Globus pallidus (tissue), 1 donor: Measurements from ENCODE around the gene PLXNB3.
A peak's percentile ranks its signal among the peaks of the same experiment; 100 is the strongest.
"Not testable (repeated sequence)": the region's sequence is repeated elsewhere in the genome, so short reads cannot be mapped to it uniquely, and the experiment has no call there.

ENCODE experiments used
- DNase-seq: peaks from one replicate; pipeline ENCODE4 v3.0.0-alpha.2; 2015; ENCODE audit warnings: low spot score

The PLXNB3 gene

DNA sequence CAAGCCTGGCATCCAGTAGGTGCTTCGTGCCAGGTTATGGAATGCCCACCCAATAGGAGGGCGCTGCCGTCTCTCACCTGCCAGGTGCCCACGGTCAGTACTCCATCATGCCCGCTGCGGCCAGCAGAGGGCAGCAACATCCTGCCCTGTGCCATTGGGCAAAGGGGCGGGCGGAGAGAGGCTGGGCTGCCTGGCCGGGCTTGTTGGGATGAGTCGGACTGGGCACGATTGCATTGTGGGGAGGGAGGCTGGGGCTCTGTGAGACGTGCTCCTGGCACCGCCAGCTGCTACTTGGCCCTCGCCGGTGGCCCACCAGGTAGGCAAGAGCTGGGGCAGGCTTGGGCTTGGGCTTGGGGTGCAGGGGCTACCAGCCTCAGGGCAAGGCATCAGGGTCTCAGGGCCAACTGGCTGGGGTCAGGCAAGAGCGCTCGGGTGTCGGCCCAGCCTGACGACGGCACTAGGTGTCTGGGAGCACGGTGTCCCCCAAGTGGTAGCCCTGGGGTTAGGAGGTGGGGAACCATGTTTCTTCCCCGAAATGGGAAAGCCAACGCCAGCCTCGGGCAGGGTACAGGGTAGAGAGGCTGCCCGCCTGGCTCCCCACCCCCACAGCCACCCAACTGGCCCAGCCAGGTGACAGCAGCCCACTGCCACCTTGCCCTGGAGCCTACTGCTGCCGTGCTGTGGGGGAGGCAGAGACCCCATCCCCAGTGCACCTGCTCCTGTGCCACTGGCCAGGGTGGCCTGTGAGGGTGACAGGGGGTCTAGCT, at the start of gene PLXNB3:
PLXNB3 (plus strand) TSS at position 261 of the 767 bp plus-strand sequence. CDS start 1,287 bp downstream, outside the sequence.
- DNase-seq = peak; percentile 87

DNA sequence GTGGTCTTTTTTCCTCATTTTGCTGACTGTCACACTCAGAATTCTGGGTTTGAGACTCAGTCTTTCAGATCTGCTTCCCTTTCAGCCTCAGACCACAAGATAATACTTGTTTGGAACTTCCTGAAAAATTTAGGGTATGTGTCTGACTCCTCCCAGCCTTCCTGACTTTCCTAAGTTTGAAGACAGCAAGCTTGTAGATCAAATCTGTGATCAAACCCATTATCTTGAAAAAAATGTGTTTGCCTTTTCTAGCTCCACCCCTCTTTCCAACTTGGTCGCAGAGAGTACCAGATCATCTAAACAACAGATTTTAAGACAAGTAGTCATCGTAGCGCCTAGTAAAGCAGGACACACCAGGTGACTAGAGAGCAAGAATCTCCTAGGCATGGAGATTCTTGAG, 49.8 kb upstream of the PLXNB3 start:
- no peak for DNase-seq

DNA sequence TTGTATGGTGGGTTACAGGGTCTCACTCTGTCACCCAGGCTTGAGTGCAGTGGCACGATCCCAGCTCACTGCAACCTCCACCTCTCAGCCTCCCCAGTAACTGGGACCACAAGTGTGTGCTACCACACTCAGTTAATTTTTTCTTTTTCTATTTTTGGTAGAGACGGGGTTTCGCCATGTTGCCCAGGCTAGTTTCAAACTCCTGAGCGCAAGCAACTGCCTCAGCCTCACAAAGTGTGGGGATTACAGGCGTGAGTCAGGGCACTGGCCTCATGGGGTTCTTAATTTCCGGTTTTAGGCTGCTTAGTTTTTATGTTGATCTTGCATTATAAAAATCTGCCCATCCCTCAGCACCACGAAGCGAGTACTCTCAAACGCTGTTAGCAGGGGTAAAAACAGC, 46.6 kb upstream of the PLXNB3 start:
- DNase-seq = no peak

DNA sequence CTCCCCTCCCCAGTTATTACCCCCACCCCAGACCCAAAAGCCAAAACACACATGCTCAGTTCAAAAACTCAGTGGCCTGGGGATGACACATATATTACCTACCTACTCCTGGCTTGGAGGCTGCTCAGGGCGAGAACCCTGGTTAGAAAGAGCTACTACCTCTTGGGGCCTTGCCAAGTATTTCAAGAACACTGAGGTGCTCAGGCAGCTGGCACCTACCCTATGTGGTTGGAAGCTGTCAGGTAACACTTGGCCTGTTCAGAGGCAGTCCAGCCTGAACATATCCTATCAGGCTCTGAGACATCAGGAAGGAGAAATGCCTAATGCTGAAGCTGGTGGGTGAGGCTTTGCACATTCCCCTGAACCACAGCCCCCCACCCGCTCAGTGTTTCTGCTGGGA, 44.8 kb upstream of the PLXNB3 start:
- no peak for DNase-seq

DNA sequence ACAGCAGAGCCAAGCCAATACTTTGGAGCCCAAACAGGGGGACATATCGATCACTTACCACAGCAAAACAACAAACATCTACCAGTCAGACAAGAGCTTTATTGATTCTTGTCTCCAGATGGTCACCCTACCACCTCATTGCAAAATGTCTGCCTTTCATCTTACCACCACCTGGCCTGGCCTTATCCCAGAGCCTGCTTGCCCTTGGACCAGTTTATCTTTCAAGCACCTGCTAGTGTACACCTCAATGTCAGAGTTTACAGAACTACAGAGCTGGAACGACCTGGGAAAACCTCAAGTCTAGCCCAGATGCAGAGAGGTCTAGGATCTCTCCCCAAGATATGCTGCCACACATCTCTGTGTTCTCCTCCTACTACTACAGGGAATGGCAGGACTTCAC, 44.3 kb upstream of the PLXNB3 start:
- DNase-seq = no peak

DNA sequence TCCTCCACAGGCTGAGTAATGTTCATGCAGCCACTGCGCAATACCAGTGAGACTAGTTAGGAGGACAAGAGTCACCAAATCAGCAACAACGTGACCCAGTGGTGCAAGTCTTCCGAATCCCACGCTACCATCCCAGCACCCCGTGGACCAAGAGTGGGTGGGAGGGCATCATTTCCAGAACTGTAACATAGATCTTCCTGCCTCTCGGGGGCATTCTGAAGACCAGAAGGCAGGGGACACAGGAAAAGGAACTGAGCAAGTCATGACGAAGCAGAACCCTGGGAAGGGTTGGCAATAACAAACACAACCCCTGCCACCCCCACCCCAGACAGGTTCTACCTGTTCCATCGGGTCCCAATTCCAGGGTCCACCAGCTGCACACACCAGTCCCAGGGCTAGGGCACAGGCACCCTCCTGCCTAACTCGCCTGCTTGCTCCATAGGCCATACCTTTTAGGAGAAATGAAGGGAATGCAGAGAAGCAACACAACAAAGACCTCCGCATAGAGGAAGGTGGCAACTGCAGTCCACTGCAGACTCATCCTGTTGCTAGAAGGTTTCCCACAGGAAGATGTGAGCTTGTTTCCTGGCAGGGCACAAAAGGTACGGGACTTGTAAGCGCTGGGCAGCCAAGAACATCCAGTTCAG, 41.2 kb upstream of the PLXNB3 start:
- no peak for DNase-seq

DNA sequence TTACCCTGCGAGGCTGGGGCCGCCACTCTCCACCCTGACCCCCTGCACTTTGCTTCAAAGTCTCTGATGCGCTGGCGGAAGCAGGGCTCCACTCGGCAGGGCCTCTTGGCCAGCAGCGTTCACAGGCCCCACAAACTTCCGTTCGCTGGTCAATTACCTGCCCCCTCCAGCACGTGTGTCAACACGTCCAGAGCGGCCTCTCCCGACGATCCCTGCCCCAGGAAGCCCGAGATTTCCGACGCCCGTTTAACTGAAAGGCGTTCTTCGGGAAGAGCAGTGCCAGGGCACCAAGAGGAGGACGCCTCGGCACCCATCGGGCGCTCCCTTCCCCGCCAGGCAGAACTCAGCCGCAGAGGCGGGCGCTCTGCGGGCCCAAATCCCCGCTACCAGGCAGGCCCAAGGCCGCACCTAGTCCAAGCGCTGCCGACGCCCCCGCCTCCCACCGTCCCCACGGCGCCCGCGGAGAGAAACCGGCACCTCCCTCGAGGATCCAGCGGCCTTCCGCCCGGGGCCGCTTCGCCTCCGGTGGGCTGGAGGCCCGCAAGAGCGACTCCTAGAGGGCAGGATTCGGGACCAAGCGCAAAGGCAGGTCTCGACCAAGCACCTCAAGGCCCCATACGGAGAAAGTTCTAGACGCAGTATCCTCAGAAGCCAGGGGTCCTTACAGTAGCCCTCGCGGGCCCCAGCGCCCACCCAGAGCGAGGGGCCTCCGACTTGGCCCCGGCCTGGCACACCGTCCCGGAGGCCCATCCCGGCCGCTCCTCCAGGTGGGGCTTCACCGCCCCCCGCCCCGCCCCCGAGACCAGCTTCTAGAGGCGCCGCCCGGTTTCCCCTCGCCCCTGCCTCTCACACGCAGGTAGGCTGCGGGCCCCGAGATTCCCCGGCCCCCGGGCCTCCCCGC, 40.4 kb upstream of the PLXNB3 start:
- no peak for DNase-seq

DNA sequence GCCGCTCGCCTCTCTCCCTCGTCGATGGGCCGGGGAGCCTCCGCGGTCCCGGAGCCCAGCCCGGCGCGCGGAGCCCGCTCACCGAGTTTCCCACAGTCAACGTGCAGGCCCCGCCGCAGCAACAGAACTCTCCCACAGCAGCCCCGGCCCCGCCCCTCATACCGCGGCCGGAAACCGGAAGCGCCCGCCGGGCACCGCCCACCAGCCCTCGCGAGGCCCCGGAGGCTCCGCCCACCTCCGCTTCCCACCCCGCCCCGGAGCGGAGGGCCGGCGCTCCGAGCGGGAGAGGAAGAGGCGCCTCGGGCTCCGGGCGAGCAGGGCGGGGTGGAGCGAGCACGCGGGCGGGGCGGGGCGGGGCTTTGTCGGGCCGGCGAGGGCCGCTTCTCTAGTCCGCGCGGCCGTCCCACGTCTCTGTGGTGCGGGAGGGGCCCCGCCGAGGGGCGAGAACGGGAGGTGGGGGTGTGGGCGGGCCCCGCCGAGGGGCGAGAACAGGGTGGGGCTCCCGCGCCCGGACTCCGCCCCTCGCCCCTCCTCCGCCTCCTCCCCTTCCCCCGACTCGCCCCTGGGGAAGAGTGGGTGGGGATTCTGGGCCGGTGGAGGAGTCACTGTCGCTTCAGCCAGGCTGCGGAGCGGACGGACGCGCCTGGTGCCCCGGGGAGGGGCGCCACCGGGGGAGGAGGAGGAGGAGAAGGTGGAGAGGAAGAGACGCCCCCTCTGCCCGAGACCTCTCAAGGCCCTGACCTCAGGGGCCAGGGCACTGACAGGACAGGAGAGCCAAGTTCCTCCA, 39.6 kb upstream of the PLXNB3 start, which contains the start of the genes ABCD1 and BCAP31:
ABCD1 (plus strand) TSS at position 605 of the 787 bp plus-strand sequence. CDS start 411 bp downstream, outside the sequence.
BCAP31 (minus strand) TSS at position 136 of the 787 bp plus-strand sequence. CDS start 1,143 bp downstream, outside the sequence.
- DNase-seq = peak; percentile 83

DNA sequence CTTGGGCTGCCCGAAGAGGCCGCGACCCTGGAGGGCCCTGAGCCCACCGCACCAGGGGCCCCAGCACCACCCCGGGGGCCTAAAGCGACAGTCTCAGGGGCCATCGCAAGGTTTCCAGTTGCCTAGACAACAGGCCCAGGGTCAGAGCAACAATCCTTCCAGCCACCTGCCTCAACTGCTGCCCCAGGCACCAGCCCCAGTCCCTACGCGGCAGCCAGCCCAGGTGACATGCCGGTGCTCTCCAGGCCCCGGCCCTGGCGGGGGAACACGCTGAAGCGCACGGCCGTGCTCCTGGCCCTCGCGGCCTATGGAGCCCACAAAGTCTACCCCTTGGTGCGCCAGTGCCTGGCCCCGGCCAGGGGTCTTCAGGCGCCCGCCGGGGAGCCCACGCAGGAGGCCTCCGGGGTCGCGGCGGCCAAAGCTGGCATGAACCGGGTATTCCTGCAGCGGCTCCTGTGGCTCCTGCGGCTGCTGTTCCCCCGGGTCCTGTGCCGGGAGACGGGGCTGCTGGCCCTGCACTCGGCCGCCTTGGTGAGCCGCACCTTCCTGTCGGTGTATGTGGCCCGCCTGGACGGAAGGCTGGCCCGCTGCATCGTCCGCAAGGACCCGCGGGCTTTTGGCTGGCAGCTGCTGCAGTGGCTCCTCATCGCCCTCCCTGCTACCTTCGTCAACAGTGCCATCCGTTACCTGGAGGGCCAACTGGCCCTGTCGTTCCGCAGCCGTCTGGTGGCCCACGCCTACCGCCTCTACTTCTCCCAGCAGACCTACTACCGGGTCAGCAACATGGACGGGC, 38.8 kb upstream of the PLXNB3 start:
- no peak for DNase-seq

DNA sequence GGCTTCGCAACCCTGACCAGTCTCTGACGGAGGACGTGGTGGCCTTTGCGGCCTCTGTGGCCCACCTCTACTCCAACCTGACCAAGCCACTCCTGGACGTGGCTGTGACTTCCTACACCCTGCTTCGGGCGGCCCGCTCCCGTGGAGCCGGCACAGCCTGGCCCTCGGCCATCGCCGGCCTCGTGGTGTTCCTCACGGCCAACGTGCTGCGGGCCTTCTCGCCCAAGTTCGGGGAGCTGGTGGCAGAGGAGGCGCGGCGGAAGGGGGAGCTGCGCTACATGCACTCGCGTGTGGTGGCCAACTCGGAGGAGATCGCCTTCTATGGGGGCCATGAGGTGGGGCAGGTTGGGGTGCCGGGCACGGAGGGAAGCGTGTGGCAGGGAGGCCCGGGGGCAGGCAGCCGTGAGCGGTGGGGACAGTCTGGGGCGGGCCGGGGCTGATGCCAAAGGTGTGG, 38.2 kb upstream of the PLXNB3 start:
- DNase-seq = no peak

DNA sequence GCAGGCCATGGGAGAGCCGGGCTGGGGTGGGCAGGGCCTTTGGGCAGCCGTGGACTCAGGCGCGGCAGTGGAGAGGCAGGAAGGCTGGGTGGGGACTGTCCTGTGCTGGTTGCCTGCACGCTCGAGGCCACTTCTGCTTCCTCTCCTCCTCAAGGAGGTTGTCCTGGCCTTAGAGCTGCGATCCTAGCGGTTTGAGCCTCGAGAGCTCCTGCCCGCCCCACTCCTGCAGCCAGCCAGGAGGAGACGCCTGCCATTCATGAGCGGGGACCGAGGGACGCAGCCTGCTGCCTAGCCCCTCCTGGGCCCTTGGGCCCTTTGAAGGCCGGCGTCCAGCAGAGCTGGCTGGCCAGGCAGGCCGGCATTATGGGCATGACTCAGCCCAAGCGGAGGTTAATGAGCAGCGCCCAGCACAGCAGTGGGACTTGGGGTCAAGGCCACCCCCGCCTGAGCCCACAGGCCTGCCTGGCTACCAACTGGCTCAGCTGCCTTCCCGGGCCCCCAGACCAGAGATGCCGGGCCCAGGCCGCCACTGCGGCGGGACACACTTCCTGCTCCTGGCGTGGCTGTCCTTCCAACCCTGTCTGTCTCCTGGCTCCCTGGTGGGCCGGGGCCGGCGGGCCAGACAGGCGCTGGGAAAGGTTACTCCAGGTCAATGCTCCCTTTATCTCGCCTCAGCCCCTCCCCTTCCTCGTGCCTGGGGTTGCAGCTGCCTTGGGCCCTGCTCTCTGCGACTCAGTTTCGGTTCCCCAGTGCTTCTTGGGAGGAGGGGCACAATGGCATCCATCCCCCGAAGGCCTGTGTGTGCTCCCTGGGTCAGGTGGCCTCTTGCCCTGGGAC, 37.5 kb upstream of the PLXNB3 start:
- peak; percentile 37 for DNase-seq

DNA sequence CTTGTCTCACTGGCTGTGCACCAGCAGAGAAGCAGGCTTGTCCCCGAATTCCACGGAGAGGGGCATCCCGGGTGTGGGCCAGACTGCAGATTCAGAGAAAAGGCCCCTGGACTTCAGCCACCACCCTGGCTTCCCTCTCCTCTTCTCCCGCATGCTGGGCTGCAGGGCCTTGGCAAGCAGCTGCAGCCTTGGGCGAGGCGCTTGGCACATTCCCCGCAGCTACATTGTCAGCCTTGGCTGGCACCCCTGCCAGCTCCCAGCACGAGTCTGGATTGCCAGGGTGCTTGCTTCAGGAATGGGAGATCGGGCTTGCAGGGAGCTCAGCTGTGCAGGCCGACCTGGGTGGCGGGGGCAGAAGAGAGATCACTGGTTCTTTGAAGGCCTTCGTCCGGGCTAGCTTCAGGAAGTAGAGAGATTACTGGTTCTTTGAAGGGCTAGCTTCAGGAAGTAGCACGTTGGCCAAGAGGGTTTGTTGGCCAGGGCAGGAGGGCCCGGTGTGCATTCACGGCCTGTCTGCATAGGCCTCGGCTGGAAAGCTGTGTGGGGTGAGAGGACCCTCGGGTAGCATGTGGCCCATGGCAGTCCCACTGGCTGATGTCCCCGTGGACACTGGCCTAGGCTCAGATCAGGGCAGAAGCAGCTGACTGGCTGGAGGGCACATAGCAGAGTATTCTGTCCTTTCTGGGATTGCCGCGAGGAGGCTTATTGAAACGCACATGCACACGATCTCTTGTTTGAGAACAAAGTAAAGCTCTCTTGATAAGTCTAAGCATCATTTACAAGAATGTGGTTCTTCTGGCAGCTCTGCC, 36.7 kb upstream of the PLXNB3 start:
- peak; percentile 83 for DNase-seq

DNA sequence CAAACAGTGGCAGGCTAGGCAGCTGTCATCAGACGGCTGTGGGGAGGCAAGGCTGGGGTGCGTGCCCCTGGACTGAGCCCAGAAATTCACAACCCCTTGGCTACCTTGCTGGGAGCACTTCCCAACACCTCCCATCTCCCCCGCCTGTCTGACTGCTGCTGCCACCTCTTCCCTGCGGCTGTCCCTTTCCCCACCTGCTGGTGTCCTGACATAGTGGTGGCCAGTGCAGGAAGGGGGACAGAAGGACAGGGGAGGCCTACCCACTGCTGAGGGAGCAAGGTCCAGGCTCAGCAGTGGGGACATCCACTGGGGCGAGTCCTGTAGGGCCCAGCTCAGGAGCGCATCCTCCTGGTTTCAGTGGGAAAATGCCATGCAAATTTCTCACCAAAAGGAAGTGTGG, 36.0 kb upstream of the PLXNB3 start:
- DNase-seq = no peak

DNA sequence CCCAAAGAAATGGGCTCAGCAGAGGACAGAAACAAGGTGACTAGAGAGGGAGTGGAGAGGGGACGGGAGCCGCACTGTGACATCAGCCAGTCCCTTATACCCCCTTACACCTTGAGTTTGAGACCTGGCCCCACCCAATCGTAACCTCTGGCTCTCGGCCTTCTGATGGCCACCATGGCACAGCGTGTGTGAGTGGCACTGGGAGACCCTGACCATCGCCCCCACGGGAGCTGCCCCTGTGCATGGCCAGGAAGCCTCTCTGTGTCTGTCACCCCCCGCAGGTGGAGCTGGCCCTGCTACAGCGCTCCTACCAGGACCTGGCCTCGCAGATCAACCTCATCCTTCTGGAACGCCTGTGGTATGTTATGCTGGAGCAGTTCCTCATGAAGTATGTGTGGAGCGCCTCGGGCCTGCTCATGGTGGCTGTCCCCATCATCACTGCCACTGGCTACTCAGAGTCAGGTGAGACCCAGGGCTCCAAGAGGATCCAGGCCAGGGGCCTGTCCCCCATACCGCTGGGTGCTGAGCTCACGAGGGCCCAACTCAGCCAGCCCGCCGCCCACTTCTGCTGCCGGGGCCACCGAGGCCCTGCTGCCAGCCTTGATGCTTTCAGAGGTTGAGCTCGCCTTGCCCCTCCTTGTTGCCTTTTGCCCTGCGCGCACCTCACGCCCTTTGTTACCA, 35.0 kb upstream of the PLXNB3 start:
- no peak for DNase-seq

DNA sequence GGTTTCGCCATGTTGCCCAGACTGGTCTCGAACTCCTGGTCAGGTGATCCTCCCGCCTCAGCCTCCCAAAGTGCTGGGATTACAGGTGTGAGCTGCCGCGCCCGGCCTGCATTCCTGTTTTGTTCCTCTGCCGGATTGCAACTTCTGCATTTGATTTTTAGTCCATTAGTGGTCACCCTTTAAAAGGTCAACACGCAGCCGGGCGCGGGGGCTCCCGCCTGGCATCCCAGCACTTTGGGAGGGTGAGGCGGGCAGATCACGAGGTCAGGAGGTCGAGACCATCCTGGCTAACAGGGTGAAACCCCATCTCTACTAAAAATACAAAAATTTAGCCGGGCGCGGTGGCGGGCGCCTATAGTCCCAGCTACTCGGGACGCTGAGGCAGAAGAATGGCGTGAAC, 33.9 kb upstream of the PLXNB3 start:
- not testable (repeated sequence) for DNase-seq

DNA sequence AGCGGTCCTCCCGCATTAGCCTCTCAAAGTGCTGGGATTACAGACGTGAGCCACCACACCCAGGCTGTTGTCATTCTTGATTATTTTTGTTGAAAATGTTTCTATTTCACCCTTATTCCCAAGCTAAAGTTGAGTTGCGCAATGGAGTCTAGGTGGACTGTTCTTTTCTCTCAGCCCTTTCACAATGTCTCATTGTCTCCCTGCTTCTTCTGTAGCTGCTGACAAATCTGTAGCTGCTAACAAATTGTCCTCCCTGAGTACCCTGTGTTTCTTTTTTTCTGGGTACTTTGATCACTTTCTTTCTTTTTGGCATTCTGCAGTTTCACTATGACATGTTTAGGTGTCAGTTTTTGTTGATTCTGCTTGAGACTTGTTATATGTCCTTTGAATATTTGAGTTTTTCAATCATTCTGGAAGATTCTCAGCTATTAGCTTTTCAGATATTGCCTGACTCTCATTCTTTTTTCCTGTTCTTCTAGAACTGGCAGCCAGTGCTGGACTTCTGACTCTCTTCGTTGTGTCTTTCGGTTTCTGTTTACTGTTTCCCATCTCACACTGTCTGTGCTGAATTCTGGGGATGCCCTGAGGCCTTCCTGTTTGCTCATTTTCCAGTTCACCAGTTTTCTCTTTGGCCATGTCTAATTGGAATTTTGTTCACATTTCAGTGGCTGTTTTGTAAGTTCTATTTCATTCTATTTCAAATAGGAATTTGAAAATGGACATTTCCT, 32.8 kb upstream of the PLXNB3 start:
- no peak for DNase-seq

DNA sequence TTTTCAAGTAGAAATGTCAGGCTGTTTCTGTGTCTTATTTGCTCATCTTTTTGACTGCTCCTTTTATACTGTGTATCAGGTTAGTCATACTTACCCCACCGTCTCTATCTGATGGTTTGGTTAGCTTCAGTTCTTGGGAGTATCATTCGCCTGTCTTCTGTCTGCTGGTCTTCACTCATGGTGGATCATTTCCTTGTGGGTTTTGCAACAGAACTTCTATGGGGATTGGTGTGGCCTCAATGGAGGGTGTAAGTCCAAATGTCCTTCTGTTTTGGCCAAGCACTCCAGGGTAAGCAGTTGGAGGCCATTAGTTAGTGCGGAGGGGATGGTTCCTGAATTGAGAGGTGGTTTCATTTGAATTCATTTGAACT, 32.2 kb upstream of the PLXNB3 start:
- DNase-seq = no peak

DNA sequence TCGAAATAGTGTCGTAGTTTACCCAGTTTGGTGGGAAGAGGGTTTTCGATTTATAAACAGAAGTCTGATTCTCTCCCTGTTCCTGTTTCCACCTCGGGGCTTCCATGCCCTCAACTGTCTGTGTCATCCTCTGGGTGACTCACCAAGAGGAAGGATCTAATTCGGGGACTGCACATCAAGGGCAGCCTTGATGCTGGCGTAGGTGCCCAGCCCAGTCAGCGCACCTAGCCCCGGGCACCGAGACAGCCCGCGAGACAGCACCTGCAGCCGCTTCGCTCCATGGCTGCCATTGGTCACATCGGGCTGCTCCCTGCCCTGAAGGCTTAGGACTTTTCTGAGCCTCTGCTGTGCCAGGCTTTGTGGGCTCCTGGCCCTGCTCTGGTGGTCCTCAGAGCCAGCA, 31.6 kb upstream of the PLXNB3 start:
- no peak for DNase-seq
